K562 (cell line): ENCODE results near the gene HIPK2. TPM values are rescaled to one million over a fixed set of nuclear protein-coding genes. Genes with fewer than 3 reads are reported as not detected.

ENCODE experiments used
- CBX3 ChIP-seq, 2 experiments: IDR thresholded peaks; 1 replicate in 1 of 2; 2 replicates in 1 of 2; pipeline ENCODE4 v1.6.1; 2012; ENCODE audit warnings: inconsistent platforms in 2 of 2, low read length in 2 of 2, borderline replicate concordance in 1 of 2, control low read depth in 1 of 2
- CEBPG ChIP-seq, 3 experiments: fragments of 200-800 bp in 1 of 3; sonication (Bioruptor generic) in 1 of 3; sonication (generic) in 1 of 3; formaldehyde crosslinking in 1 of 3; IDR thresholded peaks in 2 of 3; conservative IDR thresholded peaks in 1 of 3; 2 replicates each; pipeline versions ENCODE4 v1.6.1 to v1.8.0; 2016 to 2022; ENCODE audit warnings: missing compliant biosample characterization in 2 of 3, missing genetic modification characterization in 2 of 3, mild to moderate bottlenecking in 1 of 3, missing genetic modification reagents in 1 of 3
- DPF2 ChIP-seq: fragments of 450-650 bp; IDR thresholded peaks from 2 replicates; pipeline ENCODE4 v1.6.1; 2016
- EHMT2 ChIP-seq: fragments of 450-650 bp; IDR thresholded peaks from 2 replicates; pipeline ENCODE4 v1.6.1; 2018; ENCODE audit warnings: antibody characterized with exemption
- IFI16 ChIP-seq: fragments of 250-450 bp; sonication (Bioruptor Pico); IDR thresholded peaks from 2 replicates; pipeline ENCODE4 v2.1.2; 2022; ENCODE audit warnings: mild to moderate bottlenecking, inconsistent platforms
- KLF6 ChIP-seq: fragments of 250-450 bp; sonication (Bioruptor Pico); IDR thresholded peaks from 2 replicates; pipeline ENCODE4 v1.4.0; 2020; ENCODE audit warnings: mild to moderate bottlenecking, moderate library complexity, borderline replicate concordance
- TARDBP ChIP-seq: fragments of 450-650 bp; IDR thresholded peaks from 2 replicates; pipeline ENCODE4 v1.6.1; 2016
- ZC3H4 ChIP-seq: sonication (generic); formaldehyde crosslinking; IDR thresholded peaks from 2 replicates; pipeline ENCODE4 v1.9.0; 2021; ENCODE audit warnings: missing genetic modification reagents, borderline replicate concordance
- ZNF239 ChIP-seq: fragments of 250-450 bp; sonication (Bioruptor Pico); IDR thresholded peaks from 2 replicates; pipeline ENCODE4 v1.4.0; 2020; ENCODE audit warnings: mild to moderate bottlenecking
- polyA plus RNA-seq, 8 experiments: library from polyadenylated mRNA; depleted of rRNA in 4 of 8; stranded (reverse) in 5 of 8; unstranded in 3 of 8; fragments of >200 nt; fragmentation: Nextera tagmentation in 2 of 8; fragmentation: Illumina TruSeq in 1 of 8; extraction: Ambion mirVana in 2 of 8; extraction: Trizol in 1 of 8; gene quantifications; 2 replicates each; pipeline versions ENCODE4 v1.2.1 to v1.2.3, GENCODE V29; 2011 to 2014; ENCODE audit warnings: inconsistent platforms in 1 of 8, missing spikeins in 1 of 8
- total RNA-seq, 7 experiments: library from RNA; depleted of rRNA in 6 of 7; stranded (reverse); fragments of >200 nt in 6 of 7; fragmentation: Illumina TruSeq in 2 of 7; extraction: Trizol in 2 of 7; gene quantifications; 2 replicates each; pipeline versions ENCODE4 v1.2.1 to v1.2.3, GENCODE V29; 2011 to 2021; ENCODE audit warnings: low replicate concordance in 1 of 7
- TF ChIP-seq, protein P1 (sequence below): sonication (generic); formaldehyde crosslinking; IDR thresholded peaks from 2 replicates; pipeline ENCODE4 v1.8.0; 2022; ENCODE audit warnings: mild to moderate bottlenecking, missing genetic modification reagents
- TF ChIP-seq, protein P2 (sequence below), 2 experiments: fragments of 450-650 bp in 1 of 2; sonication (generic) in 1 of 2; formaldehyde crosslinking in 1 of 2; IDR thresholded peaks in 1 of 2; conservative IDR thresholded peaks in 1 of 2; 2 replicates each; pipeline versions ENCODE4 v1.6.1 to v1.8.1; 2016 to 2023; ENCODE audit warnings: mild to moderate bottlenecking in 2 of 2, moderate library complexity in 2 of 2, inconsistent platforms in 1 of 2, missing genetic modification reagents in 1 of 2

HIPK2 gene
- total and polyA plus RNA-seq, 9 of the 15 experiments (the other 6 are each of a cell fraction or from before 2014, with no cell fraction given) = 0.69 to 19.8 (median 5.1) TPM

DNA sequence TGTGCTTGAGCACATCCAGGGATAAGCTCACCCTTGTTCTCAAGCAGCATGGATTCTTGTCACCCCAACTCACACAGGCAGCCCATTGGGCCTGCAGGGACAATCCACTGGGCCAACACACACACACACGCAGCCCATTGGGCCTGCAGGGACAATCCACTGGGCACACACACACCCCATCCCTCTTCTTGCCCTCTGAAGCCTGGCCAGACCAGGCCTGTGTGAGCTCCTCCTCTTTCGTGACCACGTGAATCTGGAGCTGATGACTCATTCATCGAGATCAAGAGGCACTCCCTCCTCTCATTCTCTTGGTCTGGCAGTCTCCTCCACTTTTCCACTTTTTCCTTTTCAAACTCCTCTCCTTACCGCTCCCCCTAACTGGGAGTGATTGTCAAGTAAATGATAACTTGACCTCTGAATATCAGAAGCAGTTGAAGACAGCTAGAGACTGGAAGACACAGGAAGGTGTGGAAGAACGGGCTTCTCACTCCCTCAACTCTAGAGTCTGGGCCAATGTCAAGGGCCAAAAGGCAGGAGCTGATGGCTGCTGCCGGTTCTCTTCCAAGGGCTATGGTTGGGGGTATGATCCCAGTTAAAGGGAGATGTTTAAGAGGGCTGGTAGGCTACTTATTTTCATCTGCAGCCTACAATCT, 89.7 kb downstream of the HIPK2 start (continued):
- TF ChIP-seq, protein P1, sequence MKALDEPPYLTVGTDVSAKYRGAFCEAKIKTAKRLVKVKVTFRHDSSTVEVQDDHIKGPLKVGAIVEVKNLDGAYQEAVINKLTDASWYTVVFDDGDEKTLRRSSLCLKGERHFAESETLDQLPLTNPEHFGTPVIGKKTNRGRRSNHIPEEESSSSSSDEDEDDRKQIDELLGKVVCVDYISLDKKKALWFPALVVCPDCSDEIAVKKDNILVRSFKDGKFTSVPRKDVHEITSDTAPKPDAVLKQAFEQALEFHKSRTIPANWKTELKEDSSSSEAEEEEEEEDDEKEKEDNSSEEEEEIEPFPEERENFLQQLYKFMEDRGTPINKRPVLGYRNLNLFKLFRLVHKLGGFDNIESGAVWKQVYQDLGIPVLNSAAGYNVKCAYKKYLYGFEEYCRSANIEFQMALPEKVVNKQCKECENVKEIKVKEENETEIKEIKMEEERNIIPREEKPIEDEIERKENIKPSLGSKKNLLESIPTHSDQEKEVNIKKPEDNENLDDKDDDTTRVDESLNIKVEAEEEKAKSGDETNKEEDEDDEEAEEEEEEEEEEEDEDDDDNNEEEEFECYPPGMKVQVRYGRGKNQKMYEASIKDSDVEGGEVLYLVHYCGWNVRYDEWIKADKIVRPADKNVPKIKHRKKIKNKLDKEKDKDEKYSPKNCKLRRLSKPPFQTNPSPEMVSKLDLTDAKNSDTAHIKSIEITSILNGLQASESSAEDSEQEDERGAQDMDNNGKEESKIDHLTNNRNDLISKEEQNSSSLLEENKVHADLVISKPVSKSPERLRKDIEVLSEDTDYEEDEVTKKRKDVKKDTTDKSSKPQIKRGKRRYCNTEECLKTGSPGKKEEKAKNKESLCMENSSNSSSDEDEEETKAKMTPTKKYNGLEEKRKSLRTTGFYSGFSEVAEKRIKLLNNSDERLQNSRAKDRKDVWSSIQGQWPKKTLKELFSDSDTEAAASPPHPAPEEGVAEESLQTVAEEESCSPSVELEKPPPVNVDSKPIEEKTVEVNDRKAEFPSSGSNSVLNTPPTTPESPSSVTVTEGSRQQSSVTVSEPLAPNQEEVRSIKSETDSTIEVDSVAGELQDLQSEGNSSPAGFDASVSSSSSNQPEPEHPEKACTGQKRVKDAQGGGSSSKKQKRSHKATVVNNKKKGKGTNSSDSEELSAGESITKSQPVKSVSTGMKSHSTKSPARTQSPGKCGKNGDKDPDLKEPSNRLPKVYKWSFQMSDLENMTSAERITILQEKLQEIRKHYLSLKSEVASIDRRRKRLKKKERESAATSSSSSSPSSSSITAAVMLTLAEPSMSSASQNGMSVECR = no peak
- TF ChIP-seq ZC3H4 (CRISPR knock-in tag) (no peak), ZNF239 (CRISPR knock-in tag) (no peak), CBX3 (IDR thresholded peaks at IDR 0.05; ENCODE audit: borderline replicate concordance in 1 of 2, low read length in 2 of 2) (0 out of 3 replicates have a peak, but pooled peaks of 1 of the 2 experiments have one; percentile 21), CEBPG (CRISPR knock-in tag; IDR thresholded peaks at IDR 0.05) (no peak), CEBPG (tag; conservative IDR thresholded peaks at IDR 0.05 in 1 of 2, IDR thresholded peaks at IDR 0.05 in 1 of 2) (no peak), KLF6 (CRISPR knock-in tag) (0 out of 2 replicates have a peak, but pooled peaks have one; percentile 25), DPF2 (peak; percentile 82), IFI16 (CRISPR knock-in tag) (no peak), TARDBP (no peak), EHMT2 (peak; percentile 88)
- TF ChIP-seq, protein P2, sequence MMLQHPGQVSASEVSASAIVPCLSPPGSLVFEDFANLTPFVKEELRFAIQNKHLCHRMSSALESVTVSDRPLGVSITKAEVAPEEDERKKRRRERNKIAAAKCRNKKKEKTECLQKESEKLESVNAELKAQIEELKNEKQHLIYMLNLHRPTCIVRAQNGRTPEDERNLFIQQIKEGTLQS (IDR thresholded peaks at IDR 0.05) = peak; percentile 98
- TF ChIP-seq, protein P2 (CRISPR knock-in tag; conservative IDR thresholded peaks at IDR 0.05) = peak; percentile 83
